ENCODE data around the gene GFPT1.
A peak's percentile ranks its signal among the peaks of the same experiment; 100 is the strongest.

Gene GFPT1

GRCh38 chr2:69305712-69306392 lies 81.2 kb downstream of the GFPT1 start:
- ATAC-seq (replicated peaks) (no peak), DNase-seq (no peak)
- peaks cover 29 to 50% of the 10 kb centered on the region in 2 donors for H3K27me3 Mint-ChIP-seq
- H3K4me3 Mint-ChIP-seq = peak overlapping the region; percentile 74 to 77
- H3K4me1 Mint-ChIP-seq (ENCODE audit: low read depth in 2 of 2) = peaks cover 16 to 17% of the 10 kb centered on the region in 2 donors
- no peaks in the 10 kb centered on the region for H3K36me3 Mint-ChIP-seq (ENCODE audit: insufficient read depth)
- H3K9me3 Mint-ChIP-seq = peaks cover 0 to 3% of the 10 kb centered on the region in 2 donors
- H3K27ac Mint-ChIP-seq = no peak overlapping the region

GRCh38 chr2:69305166-69305565 lies 81.9 kb downstream of the GFPT1 start:
- Mint-ChIP-seq H3K9me3 (peaks cover 0 to 3% of the 10 kb centered on the region in 2 donors), H3K27me3 (peaks cover 35 to 57% of the 10 kb centered on the region in 2 donors), H3K4me3 (no peak overlapping the region), H3K4me1 (ENCODE audit: low read depth in 2 of 2) (peaks cover 16 to 17% of the 10 kb centered on the region in 2 donors), H3K36me3 (ENCODE audit: insufficient read depth) (no peaks in the 10 kb centered on the region), H3K27ac (no peak overlapping the region)
- ATAC-seq (replicated peaks) = no peak
- no peak for DNase-seq

GRCh38 chr2:69304656-69305055 lies 82.4 kb downstream of the GFPT1 start:
- no peak for ATAC-seq (replicated peaks)
- H3K27ac Mint-ChIP-seq = no peak overlapping the region
- DNase-seq = no peak
- no peak overlapping the region for H3K4me3 Mint-ChIP-seq
- H3K27me3 Mint-ChIP-seq = peaks cover 39 to 62% of the 10 kb centered on the region in 2 donors
- peaks cover 0 to 3% of the 10 kb centered on the region in 2 donors for H3K9me3 Mint-ChIP-seq
- H3K36me3 Mint-ChIP-seq (ENCODE audit: insufficient read depth) = no peaks in the 10 kb centered on the region
- peaks cover 16 to 17% of the 10 kb centered on the region in 2 donors for H3K4me1 Mint-ChIP-seq (ENCODE audit: low read depth in 2 of 2)

GRCh38 chr2:69300650-69301049 lies 86.4 kb downstream of the GFPT1 start:
- no peak for ATAC-seq (replicated peaks)
- Mint-ChIP-seq H3K27ac (no peak overlapping the region), H3K36me3 (ENCODE audit: insufficient read depth) (no peaks in the 10 kb centered on the region), H3K27me3 (peaks cover 48 to 61% of the 10 kb centered on the region in 2 donors), H3K4me3 (no peak overlapping the region), H3K9me3 (peaks cover 0 to 3% of the 10 kb centered on the region in 2 donors), H3K4me1 (ENCODE audit: low read depth in 2 of 2) (no peaks in the 10 kb centered on the region)
- no peak for DNase-seq

- H3K27ac Mint-ChIP-seq = no peak overlapping the region
- H3K4me1 Mint-ChIP-seq (ENCODE audit: low read depth in 2 of 2) = no peaks in the 10 kb centered on the region
- ATAC-seq (replicated peaks) (no peak), DNase-seq (no peak)
- peaks cover 0 to 3% of the 10 kb centered on the region in 2 donors for H3K9me3 Mint-ChIP-seq
- no peaks in the 10 kb centered on the region for H3K36me3 Mint-ChIP-seq (ENCODE audit: insufficient read depth)
- no peak overlapping the region for H3K4me3 Mint-ChIP-seq
- H3K27me3 Mint-ChIP-seq = peaks cover 52 to 58% of the 10 kb centered on the region in 2 donors
Measured at GRCh38 chr2:69299772-69300516, 87.1 kb downstream of the GFPT1 start.

GRCh38 chr2:69298862-69299261 lies 88.2 kb downstream of the GFPT1 start:
- no peaks in the 10 kb centered on the region for H3K36me3 Mint-ChIP-seq (ENCODE audit: insufficient read depth)
- DNase-seq = no peak

GRCh38 chr2:69298261-69298660 lies 88.8 kb downstream of the GFPT1 start:
- ATAC-seq (replicated peaks) (no peak), DNase-seq (no peak)
- no peaks in the 10 kb centered on the region for H3K9me3 Mint-ChIP-seq
- H3K27me3 Mint-ChIP-seq = peaks cover 42 to 59% of the 10 kb centered on the region in 2 donors
- H3K36me3 Mint-ChIP-seq (ENCODE audit: insufficient read depth) = no peaks in the 10 kb centered on the region
- no peak overlapping the region for H3K27ac Mint-ChIP-seq
- H3K4me1 Mint-ChIP-seq (ENCODE audit: low read depth in 2 of 2) = no peaks in the 10 kb centered on the region
- no peak overlapping the region for H3K4me3 Mint-ChIP-seq

More at GRCh38 chr2:69298862-69299261, 88.2 kb downstream of the GFPT1 start:
- Mint-ChIP-seq H3K9me3 (no peaks in the 10 kb centered on the region), H3K27ac (no peak overlapping the region), H3K4me1 (ENCODE audit: low read depth in 2 of 2) (no peaks in the 10 kb centered on the region), H3K4me3 (no peak overlapping the region), H3K27me3 (peaks cover 43 to 58% of the 10 kb centered on the region in 2 donors)
- no peak for ATAC-seq (replicated peaks)

- Mint-ChIP-seq H3K4me3 (no peak overlapping the region), H3K36me3 (ENCODE audit: insufficient read depth) (no peaks in the 10 kb centered on the region), H3K9me3 (no peaks in the 10 kb centered on the region), H3K27ac (no peak overlapping the region), H3K4me1 (ENCODE audit: low read depth in 2 of 2) (no peaks in the 10 kb centered on the region), H3K27me3 (peaks cover 40 to 55% of the 10 kb centered on the region in 2 donors)
- ATAC-seq (replicated peaks) (no peak), DNase-seq (no peak)
Measured at GRCh38 chr2:69297216-69297615, 89.8 kb downstream of the GFPT1 start.

GRCh38 chr2:69296421-69296820 lies 90.6 kb downstream of the GFPT1 start:
- DNase-seq = no peak
- Mint-ChIP-seq H3K9me3 (no peaks in the 10 kb centered on the region), H3K4me1 (ENCODE audit: low read depth in 2 of 2) (no peaks in the 10 kb centered on the region), H3K27ac (no peak overlapping the region), H3K36me3 (ENCODE audit: insufficient read depth) (no peaks in the 10 kb centered on the region), H3K4me3 (no peak overlapping the region), H3K27me3 (peaks cover 33 to 48% of the 10 kb centered on the region in 2 donors)
- ATAC-seq (replicated peaks) = no peak

- Mint-ChIP-seq H3K9me3 (no peaks in the 10 kb centered on the region), H3K27me3 (peaks cover 22 to 42% of the 10 kb centered on the region in 2 donors), H3K4me3 (no peak overlapping the region), H3K27ac (no peak overlapping the region), H3K4me1 (ENCODE audit: low read depth in 2 of 2) (no peaks in the 10 kb centered on the region), H3K36me3 (ENCODE audit: insufficient read depth) (no peaks in the 10 kb centered on the region)
- ATAC-seq (replicated peaks) (no peak), DNase-seq (no peak)
Measured at GRCh38 chr2:69292256-69292655, 94.8 kb downstream of the GFPT1 start.

GRCh38 chr2:69291721-69292120 lies 95.3 kb downstream of the GFPT1 start:
- no peak for DNase-seq
- peaks cover 17 to 36% of the 10 kb centered on the region in 2 donors for H3K27me3 Mint-ChIP-seq
- no peak overlapping the region for H3K4me3 Mint-ChIP-seq
- no peak for ATAC-seq (replicated peaks)
- H3K27ac Mint-ChIP-seq = no peak overlapping the region
- no peaks in the 10 kb centered on the region for H3K9me3 Mint-ChIP-seq
- no peaks in the 10 kb centered on the region for H3K36me3 Mint-ChIP-seq (ENCODE audit: insufficient read depth)
- no peaks in the 10 kb centered on the region for H3K4me1 Mint-ChIP-seq (ENCODE audit: low read depth in 2 of 2)

- Mint-ChIP-seq H3K4me1 (ENCODE audit: low read depth in 2 of 2) (no peaks in the 10 kb centered on the region), H3K36me3 (ENCODE audit: insufficient read depth) (no peaks in the 10 kb centered on the region), H3K27ac (peak overlapping the region in 1 of 2 donors; percentile 1), H3K4me3 (no peak overlapping the region), H3K27me3 (peaks cover 13 to 31% of the 10 kb centered on the region in 2 donors), H3K9me3 (no peaks in the 10 kb centered on the region)
- no peak for DNase-seq
- no peak for ATAC-seq (replicated peaks)
Measured at GRCh38 chr2:69291004-69291650, 95.9 kb downstream of the GFPT1 start.

GRCh38 chr2:69288429-69288828 lies 98.6 kb downstream of the GFPT1 start:
- no peak overlapping the region for H3K27ac Mint-ChIP-seq
- DNase-seq = no peak
- no peaks in the 10 kb centered on the region for H3K36me3 Mint-ChIP-seq (ENCODE audit: insufficient read depth)
- H3K27me3 Mint-ChIP-seq = peaks cover 8 to 12% of the 10 kb centered on the region in 2 donors
- H3K9me3 Mint-ChIP-seq = no peaks in the 10 kb centered on the region
- no peak for ATAC-seq (replicated peaks)
- H3K4me1 Mint-ChIP-seq (ENCODE audit: low read depth in 2 of 2) = no peaks in the 10 kb centered on the region
- no peak overlapping the region for H3K4me3 Mint-ChIP-seq
